ENCODE results near the gene MDGA2. TPM values are rescaled to one million over a fixed set of nuclear protein-coding genes. Genes with fewer than 3 reads are reported as not detected.
A peak's percentile ranks its signal among the peaks of the same experiment; 100 is the strongest.

MDGA2 gene
- total RNA-seq: not detected in 2 replicates

- peaks cover 43% of the 10 kb centered on the region for H3K27me3 Mint-ChIP-seq
- no peaks in the 10 kb centered on the region for H3K9me3 Mint-ChIP-seq
- peaks cover 4% of the 10 kb centered on the region for H3K4me1 Mint-ChIP-seq
- no peaks in the 10 kb centered on the region for H3K36me3 Mint-ChIP-seq (ENCODE audit: low read depth)
- peak; percentile 56 for DNase-seq
- intact Hi-C loops (cut with micrococcal nuclease): no loop called here
- H3K27ac Mint-ChIP-seq: peak within 1 kb of the TSS; percentile 66
- H3K4me3 Mint-ChIP-seq: peak within 1 kb of the TSS; percentile 43
These were observed at the start of gene MDGA2 for GRCh38 chr14:47675466-47676314. TSS of gene MDGA2 (minus strand) at chr14:47675605.

GRCh38 chr14:47722929-47723693 lies 47.7 kb upstream of the MDGA2 start:
- no peak overlapping the region for H3K27ac Mint-ChIP-seq
- no peak for DNase-seq
- no peak overlapping the region for H3K4me3 Mint-ChIP-seq
- H3K4me1 Mint-ChIP-seq: no peaks in the 10 kb centered on the region
- no peaks in the 10 kb centered on the region for H3K36me3 Mint-ChIP-seq (ENCODE audit: low read depth)
- no peaks in the 10 kb centered on the region for H3K27me3 Mint-ChIP-seq
- no peaks in the 10 kb centered on the region for H3K9me3 Mint-ChIP-seq
- intact Hi-C loops (cut with micrococcal nuclease): no loop called here

- Mint-ChIP-seq H3K27ac (no peak overlapping the region), H3K4me3 (no peak overlapping the region), H3K4me1 (no peaks in the 10 kb centered on the region), H3K36me3 (ENCODE audit: low read depth) (no peaks in the 10 kb centered on the region), H3K27me3 (no peaks in the 10 kb centered on the region), H3K9me3 (peaks cover 3% of the 10 kb centered on the region)
- no peak for DNase-seq
- intact Hi-C loops (cut with micrococcal nuclease): no loop called here
These were observed 44.9 kb upstream of the MDGA2 start for GRCh38 chr14:47720281-47720680.

GRCh38 chr14:47715330-47715729 lies 39.9 kb upstream of the MDGA2 start:
- Mint-ChIP-seq H3K4me3 (no peak overlapping the region), H3K4me1 (no peaks in the 10 kb centered on the region), H3K36me3 (ENCODE audit: low read depth) (no peaks in the 10 kb centered on the region), H3K27ac (no peak overlapping the region), H3K9me3 (peaks cover 3% of the 10 kb centered on the region), H3K27me3 (no peaks in the 10 kb centered on the region)
- intact Hi-C loops (cut with micrococcal nuclease): no loop called here
- no peak for DNase-seq

- peaks cover 4% of the 10 kb centered on the region for H3K9me3 Mint-ChIP-seq
- no peaks in the 10 kb centered on the region for H3K36me3 Mint-ChIP-seq (ENCODE audit: low read depth)
- H3K4me1 Mint-ChIP-seq: no peaks in the 10 kb centered on the region
- H3K27me3 Mint-ChIP-seq: no peaks in the 10 kb centered on the region
- intact Hi-C loops (cut with micrococcal nuclease): no loop called here
- no peak overlapping the region for H3K27ac Mint-ChIP-seq
- H3K4me3 Mint-ChIP-seq: no peak overlapping the region
- no peak for DNase-seq
These were observed 35.2 kb upstream of the MDGA2 start for GRCh38 chr14:47710581-47710980.

- Mint-ChIP-seq H3K9me3 (peaks cover 4% of the 10 kb centered on the region), H3K36me3 (ENCODE audit: low read depth) (no peaks in the 10 kb centered on the region), H3K4me1 (no peaks in the 10 kb centered on the region), H3K27me3 (no peaks in the 10 kb centered on the region), H3K4me3 (no peak overlapping the region), H3K27ac (no peak overlapping the region)
- no peak for DNase-seq
- intact Hi-C loops (cut with micrococcal nuclease): no loop called here
These were observed 30.3 kb upstream of the MDGA2 start for GRCh38 chr14:47705683-47706082.

- no peaks in the 10 kb centered on the region for H3K4me1 Mint-ChIP-seq
- H3K36me3 Mint-ChIP-seq (ENCODE audit: low read depth): no peaks in the 10 kb centered on the region
- no peaks in the 10 kb centered on the region for H3K27me3 Mint-ChIP-seq
- H3K4me3 Mint-ChIP-seq: no peak overlapping the region
- H3K9me3 Mint-ChIP-seq: no peaks in the 10 kb centered on the region
- no peak overlapping the region for H3K27ac Mint-ChIP-seq
- DNase-seq: no peak
- intact Hi-C loops (cut with micrococcal nuclease): no loop called here
These were observed 16.4 kb upstream of the MDGA2 start for GRCh38 chr14:47691829-47692228.

GRCh38 chr14:47678993-47679392 lies 3.6 kb upstream of the MDGA2 start:
- intact Hi-C loops (cut with micrococcal nuclease): no loop called here
- Mint-ChIP-seq H3K4me1 (peaks cover 2% of the 10 kb centered on the region), H3K9me3 (no peaks in the 10 kb centered on the region), H3K36me3 (ENCODE audit: low read depth) (no peaks in the 10 kb centered on the region), H3K27ac (no peak overlapping the region), H3K27me3 (peaks cover 25% of the 10 kb centered on the region), H3K4me3 (no peak overlapping the region)
- no peak for DNase-seq

- no peak for DNase-seq
- Mint-ChIP-seq H3K27ac (no peak overlapping the region), H3K4me3 (no peak overlapping the region), H3K36me3 (ENCODE audit: low read depth) (no peaks in the 10 kb centered on the region), H3K27me3 (peaks cover 31% of the 10 kb centered on the region), H3K9me3 (no peaks in the 10 kb centered on the region), H3K4me1 (peaks cover 4% of the 10 kb centered on the region)
- intact Hi-C loops (cut with micrococcal nuclease): no loop called here
These were observed 2.8 kb upstream of the MDGA2 start for GRCh38 chr14:47678157-47678556.

- no peaks in the 10 kb centered on the region for H3K9me3 Mint-ChIP-seq
- DNase-seq: no peak
- peak overlapping the region; percentile 66 for H3K27ac Mint-ChIP-seq
- no peaks in the 10 kb centered on the region for H3K36me3 Mint-ChIP-seq (ENCODE audit: low read depth)
- H3K4me1 Mint-ChIP-seq: peaks cover 4% of the 10 kb centered on the region
- intact Hi-C loops (cut with micrococcal nuclease): no loop called here
- peak overlapping the region; percentile 30 for H3K4me3 Mint-ChIP-seq
- peaks cover 43% of the 10 kb centered on the region for H3K27me3 Mint-ChIP-seq
These were observed 861 bp upstream of the MDGA2 start for GRCh38 chr14:47676315-47676617.

GRCh38 chr14:47674543-47675465 lies 601 bp downstream of the MDGA2 start:
- intact Hi-C loops (cut with micrococcal nuclease): no loop called here
- Mint-ChIP-seq H3K36me3 (ENCODE audit: low read depth) (no peaks in the 10 kb centered on the region), H3K9me3 (no peaks in the 10 kb centered on the region), H3K27me3 (peaks cover 43% of the 10 kb centered on the region), H3K4me1 (peaks cover 4% of the 10 kb centered on the region), H3K27ac (no peak overlapping the region), H3K4me3 (peak overlapping the region; percentile 43)
- DNase-seq: no peak

- H3K4me1 Mint-ChIP-seq: peaks cover 4% of the 10 kb centered on the region
- no peak for DNase-seq
- no peak overlapping the region for H3K27ac Mint-ChIP-seq
- intact Hi-C loops (cut with micrococcal nuclease): no loop called here
- no peaks in the 10 kb centered on the region for H3K36me3 Mint-ChIP-seq (ENCODE audit: low read depth)
- H3K27me3 Mint-ChIP-seq: peaks cover 43% of the 10 kb centered on the region
- peak overlapping the region; percentile 43 for H3K4me3 Mint-ChIP-seq
- H3K9me3 Mint-ChIP-seq: no peaks in the 10 kb centered on the region
These were observed 1.3 kb downstream of the MDGA2 start for GRCh38 chr14:47674148-47674542.

GRCh38 chr14:47665337-47666134 lies 9.9 kb downstream of the MDGA2 start:
- Mint-ChIP-seq H3K9me3 (no peaks in the 10 kb centered on the region), H3K4me1 (no peaks in the 10 kb centered on the region), H3K27me3 (no peaks in the 10 kb centered on the region), H3K36me3 (ENCODE audit: low read depth) (no peaks in the 10 kb centered on the region), H3K27ac (no peak overlapping the region), H3K4me3 (no peak overlapping the region)
- intact Hi-C loops (cut with micrococcal nuclease): no loop called here
- no peak for DNase-seq
